Tongue (tissue), 2 donors: ENCODE data around the gene SEMA7A. TPM values are rescaled to one million over a fixed set of nuclear protein-coding genes. Genes with fewer than 3 reads are reported as not detected.
"Not testable (repeated sequence)": the region's sequence is repeated elsewhere in the genome, so short reads cannot be mapped to it uniquely, and the experiment has no call there.

Experiments used
- DNase-seq: peaks from one replicate; pipeline ENCODE4 v3.0.0-alpha.2; 2015
- total RNA-seq: library from RNA; depleted of rRNA; stranded (reverse); fragments of >200 nt; gene quantifications from one replicate; pipeline ENCODE4 v1.2.3, GENCODE V29; 2014

SEMA7A gene
- total RNA-seq, 1 donor from 2014 or later = 5.8 TPM

DNA sequence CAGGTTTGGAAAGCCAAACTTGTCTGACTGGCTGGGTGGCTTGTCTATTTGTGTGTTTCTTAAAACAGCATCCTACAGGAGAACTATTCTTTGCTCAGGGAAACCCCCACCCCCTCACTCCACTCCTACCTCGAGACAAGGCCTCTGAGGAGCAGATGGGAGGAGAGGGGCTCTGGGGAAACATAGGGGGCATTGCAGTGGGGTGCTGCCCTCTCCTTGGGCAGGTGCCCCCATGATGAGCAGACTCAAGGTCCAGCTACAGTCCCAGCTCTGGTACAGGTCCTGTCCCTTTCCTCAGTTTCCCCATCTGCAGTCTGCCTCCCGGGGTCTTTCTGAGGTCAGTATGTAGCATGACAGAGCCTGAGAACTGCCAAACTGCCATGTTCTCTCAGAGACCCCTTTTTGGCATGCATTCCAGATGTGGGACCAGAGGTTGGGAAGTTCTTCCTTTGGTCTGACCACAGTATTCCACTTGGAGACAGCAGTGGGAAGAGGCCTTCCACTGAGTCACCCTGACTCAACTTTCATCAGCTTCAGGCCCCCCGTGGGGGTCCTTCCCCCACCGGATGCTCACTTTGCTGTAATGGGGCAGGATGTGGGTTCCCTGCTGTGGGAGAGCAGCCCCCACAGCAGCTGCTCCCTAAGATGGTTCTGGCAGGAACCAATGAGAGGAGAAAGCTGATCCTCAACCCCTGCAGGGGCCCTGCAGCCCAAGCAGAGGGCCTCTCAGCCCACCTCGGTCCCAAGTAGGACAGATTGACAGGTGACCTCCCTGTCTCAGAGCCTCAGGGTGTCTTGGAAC, 34.0 kb downstream of the SEMA7A start:
- DNase-seq = no peak

DNA sequence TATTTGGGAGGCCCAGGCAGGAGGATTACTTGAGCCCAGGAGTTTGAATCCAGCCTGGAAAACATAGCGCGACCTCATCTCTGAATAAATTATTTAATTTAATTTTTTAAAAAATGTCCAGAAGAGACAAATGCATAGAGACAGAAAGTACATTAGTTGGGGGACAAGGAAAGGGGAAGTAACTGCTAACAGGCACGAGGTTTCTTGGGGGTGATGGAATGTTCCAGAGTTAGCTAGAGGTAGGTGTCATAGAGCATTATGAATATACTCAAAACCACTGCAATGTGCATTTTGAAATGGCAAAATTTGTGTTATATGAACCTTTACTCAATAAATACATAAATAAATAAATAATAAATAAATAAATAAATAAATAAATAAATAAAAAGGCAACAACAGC, 34.7 kb downstream of the SEMA7A start:
- DNase-seq = no peak

DNA sequence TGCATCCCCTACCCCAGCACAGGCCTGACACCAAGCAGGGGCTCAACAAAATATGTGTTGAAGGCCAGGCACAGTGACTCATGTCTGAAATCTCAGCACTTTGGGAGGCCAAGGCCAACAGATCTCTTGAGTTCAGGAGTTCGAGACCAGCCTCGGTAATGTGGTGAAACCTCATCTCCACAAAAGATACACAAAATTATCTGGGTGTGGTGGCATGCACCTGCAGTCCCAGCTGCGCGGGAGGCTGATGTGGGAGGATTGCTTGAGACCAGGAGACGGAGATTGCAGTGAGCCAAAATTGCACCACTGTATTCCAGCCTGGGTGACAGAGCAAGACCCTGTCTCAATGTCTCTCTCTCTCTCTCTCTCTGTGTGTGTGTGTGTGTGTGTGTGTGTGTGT, 35.6 kb downstream of the SEMA7A start:
- DNase-seq = no peak

DNA sequence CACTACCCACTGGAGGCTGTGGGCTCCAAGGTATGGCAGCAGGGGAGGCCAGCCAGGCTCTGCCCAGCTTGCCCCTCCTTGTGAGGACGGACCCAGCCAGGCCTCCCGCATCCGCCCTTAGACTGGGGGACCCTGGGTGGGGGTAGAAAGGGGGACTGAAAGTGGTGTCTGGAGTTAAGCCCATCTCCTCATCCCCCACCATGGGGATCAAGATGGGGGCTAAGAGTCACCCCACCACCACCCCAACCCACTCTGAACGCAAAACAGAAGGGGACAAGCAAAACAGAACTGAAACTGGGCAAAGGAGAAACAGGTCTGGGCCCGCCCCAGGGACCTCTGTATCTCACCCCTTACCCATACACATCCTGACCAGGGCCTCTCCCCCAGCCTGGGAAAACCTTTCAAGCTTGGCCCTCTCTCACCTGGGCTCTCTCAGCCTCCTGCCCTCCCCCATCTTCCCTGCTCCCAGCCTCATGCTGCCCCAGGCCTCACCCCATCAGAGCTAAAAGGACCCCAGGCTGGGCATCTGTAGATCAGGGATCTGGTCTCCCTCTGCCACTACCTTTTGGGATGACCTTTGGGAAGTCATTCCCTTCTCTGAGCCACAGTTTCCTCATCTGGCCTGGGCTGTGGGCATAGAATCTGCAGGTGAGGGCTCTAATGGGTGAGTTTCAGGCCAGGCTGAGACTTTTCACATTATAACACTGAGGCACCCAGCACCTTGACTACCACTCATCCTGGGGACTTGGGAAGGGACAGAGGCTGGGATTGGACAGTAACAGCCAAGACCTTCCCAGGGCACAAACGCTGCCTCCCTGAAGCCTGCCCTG, 36.3 kb downstream of the SEMA7A start:
- no peak for DNase-seq

DNA sequence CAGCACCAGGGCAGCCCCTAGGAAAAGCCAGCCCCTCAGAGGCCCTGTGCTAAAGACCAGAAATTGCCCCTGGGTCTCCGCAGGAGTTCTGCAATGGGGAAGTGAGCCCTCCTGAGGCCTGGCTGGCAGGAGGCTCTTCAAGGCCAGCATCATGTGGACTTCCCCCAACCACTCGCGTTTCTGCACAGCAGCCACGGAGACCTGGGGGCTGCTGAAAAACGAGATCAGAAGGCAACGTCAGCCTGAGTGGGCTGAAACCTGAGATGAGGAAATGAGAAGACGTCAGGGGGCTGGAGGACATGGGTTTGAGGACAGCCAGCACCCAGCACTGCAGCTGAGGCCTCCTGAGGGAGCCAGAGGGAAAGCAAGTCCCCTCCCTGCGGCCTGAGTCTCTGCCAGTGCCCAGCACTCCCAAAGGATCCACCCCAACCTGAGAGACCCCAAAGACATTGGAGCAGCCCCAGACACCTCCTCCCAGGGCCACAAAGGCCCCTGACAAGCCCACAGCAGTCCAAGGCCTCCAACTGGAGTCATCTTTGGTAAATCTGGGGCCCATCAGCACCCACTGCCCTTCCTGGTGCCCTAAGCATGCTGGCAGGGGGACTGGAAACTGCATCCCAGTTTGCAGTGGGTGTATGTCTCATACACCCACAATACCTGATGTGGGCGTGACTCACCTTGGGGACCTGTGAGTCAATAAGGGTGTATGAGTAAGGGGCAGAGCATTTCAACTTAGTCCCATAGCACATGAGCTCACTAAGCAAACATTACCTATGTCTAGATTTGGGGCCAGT, 37.1 kb downstream of the SEMA7A start:
- DNase-seq = no peak

DNA sequence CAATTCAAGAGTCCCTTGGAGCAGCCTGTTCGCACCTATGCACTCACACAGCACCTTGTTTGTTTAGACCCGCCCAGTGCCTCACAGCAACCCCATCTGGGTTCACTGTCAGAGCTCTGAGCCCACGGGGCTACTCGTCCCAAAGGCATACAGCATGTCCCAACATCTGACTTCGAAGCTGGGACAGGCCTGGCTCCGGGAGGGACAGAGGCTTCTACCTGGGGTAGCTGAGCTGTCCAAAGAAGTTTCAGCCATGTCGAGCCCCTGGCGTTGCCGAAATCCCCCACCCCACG, 37.7 kb downstream of the SEMA7A start:
- DNase-seq = no peak

DNA sequence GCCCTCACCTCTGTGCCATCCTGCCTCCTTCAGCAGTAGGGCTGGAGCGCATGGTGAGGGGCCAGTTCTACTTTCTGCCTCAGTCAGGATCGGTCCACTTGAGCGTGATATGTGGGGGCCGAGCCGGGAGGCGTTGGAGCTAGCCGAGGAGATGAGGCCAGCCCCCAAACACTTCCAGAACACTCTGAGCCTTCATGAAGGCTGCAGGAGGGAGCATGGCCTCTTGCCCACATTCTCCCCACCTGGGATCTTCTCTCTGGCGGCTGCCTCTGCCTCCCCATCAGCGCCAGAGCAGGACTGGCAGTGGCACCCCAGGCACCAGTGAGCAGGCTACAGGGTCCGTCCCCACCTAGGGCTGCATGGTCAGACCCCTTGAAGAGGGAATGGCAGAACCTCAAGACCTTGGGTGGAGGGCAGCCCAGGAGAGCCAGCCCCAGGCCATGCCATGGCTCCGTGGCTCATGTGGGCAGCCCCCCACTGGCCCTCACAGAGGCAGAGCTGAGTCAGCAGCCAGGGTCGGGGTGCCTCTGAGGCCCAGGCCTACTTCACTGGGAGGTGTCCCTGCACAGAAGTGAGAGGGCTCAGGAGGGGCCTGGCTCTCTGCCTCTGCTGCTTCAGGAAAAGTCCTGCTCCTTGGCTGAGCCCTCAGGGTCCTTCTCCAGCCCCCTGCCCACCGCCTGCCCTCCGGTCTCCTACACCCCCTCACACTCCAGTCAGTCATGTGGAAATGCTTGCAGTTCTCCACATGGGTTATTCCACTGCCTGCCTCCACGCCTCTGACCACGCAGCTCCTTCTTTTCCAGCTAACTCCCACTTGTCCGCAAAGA, 38.2 kb downstream of the SEMA7A start:
- DNase-seq = no peak

DNA sequence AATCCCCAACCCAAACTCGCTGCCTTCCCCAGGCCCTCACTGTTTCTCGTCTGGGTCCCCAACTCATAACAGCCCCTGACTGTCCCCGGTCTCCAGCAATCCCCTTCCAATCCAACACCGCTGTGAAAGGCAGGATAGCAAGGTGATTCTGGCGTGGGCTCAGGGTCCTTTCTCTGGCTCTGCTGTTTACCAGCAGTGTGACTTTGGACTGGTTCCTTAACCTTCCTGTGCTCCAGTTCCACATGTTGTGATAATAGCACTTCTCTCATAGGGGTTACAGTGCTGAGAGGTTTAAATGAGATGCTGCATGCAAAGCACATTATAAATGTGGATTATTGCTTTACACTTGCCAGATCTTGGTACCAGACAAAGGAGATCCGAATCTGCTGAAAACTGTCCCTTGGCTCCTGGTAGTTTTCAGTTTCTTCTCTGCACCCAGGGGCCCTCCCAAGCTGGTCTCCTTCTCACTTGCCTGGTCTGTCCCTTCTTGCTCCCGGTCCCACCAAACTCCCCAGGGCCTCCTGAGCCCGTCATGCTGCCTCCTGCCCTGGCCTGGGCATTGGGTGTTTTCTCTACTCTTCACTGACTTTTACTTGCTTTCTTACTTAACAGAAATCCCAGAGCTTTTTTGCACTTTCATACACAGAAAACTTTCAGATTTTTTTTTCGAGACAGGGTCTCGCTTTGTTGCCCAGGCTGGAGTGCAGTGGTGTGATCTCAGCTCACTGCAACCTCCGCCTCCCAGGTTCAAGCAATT, 39.5 kb downstream of the SEMA7A start:
- DNase-seq = no peak

DNA sequence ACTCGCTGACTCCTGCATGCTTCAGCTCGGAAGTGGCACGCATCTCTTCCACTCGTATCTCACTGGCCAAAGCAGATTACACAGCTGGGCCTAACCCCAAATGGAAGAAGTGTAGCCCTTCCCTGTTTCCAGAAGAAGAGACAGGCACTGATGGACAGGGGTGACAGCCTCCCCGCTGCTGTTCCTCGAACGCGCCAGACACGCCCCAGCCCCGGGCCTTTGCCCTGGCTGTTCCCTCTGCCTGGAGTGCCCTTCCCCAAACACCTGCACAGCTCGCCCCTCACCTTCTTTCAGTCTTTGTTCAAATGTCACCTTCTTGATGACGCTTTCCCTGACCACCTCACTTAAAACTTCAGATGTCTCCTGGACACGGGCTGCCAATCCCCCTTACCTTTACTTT, 40.3 kb downstream of the SEMA7A start:
- no peak for DNase-seq

DNA sequence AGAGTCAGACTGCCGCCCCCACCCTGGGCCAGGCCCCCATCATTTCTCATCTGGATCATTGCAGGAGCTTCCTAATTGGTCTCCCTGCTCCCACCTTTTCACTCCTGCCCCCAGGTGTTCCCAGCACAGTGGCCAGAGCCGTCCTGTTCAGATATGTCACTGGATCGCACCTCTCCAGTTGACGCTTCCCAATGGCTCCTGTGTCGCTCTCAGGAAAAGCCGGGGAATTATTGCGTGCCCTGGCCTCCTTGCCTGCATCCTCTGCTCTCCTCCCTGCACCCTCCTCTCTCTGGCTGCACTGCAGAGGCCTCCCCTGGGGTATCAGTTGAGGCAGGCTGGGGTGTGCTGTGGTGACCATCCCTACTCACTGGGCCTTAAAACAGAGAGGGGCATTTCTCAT, 40.9 kb downstream of the SEMA7A start:
- DNase-seq = no peak

DNA sequence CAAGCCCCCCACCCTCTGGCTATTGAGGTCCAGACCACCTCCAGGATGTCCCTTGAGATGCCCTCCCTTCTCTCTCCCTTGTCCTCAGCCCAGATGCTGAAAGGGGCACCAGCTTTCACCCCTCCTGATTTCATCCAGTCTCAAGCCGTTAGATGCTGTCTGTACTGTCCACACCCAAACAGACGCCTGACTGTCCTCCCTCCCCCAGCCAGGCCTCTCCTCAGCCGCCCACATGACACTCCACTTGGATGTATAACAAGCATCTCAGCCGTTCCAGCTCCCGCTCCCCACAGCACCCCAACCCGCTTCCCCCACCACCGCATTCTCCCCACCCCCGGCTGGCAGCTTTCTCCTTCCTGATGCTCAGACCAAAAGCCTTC, 41.3 kb downstream of the SEMA7A start:
- peak; percentile 79 for DNase-seq

DNA sequence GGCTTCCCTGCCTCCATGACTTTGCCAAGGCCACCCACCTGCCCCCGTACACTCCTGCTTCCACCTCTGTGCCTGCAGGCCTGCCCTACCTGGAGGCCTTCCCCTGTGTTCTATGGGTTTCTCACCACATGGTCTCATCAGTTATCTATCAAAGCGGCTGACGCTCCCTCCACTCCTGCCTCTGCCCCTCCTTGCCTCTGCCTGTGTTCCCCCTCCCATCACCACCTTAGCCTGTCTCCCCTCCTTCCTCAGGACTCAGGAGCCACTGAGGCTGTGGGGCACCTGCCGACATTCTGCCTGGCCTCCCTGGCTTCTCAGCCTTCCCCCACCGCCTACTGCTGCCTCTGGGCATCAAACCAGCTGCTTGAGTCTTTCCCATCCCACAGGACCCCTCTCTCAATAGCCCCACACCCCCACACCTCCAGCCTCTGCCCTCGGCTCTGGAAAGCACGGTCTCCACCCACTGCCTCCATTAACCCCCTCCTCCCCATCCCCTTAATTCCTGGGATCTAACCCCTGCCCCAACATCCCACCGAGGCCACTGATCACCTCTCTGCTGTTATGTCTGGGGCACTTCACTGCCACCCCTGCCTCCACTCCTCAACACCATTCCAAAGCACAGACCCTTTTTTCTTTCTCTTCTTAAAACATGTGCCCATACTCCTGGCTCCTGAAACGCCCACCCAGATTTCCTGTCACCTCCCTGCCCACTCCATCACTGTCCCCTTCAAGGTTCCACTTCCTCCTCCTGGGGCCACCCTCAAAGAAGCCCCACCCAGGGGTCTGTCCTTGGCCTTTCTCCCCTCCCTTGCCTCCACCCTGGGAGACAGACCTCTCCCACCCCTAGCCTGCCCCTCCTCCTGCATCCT, 41.9 kb downstream of the SEMA7A start:
- no peak for DNase-seq

DNA sequence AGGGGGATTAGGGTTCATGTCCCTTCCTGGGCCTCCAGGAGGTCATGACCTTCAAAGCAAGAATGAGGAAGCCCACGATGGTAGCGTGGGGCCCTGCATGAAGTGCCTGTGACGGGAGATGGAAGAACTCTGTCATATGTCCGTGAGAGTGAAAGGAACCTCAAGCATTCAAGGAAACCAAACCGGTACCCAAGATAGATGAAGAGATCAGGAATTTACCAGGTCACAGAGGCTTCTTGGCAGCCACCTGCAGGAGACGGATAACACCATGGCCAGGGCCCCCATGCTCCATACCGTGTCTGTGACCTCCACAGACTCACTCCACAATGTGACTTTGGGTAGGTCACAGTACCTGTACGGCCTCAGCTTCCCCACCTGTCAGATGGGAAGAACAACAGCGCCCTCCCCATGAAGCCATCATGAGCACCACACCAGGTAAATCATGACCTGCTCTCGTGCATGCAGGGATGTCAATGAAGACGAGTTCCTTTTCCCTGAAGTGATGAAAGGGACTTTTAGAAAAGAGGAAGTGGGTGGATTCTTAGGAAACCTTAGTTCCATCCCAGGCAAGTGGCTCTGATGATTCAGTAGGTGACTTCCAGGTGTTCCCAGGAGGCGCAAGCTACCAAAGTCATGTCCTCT, 43.0 kb downstream of the SEMA7A start:
- DNase-seq = no peak

DNA sequence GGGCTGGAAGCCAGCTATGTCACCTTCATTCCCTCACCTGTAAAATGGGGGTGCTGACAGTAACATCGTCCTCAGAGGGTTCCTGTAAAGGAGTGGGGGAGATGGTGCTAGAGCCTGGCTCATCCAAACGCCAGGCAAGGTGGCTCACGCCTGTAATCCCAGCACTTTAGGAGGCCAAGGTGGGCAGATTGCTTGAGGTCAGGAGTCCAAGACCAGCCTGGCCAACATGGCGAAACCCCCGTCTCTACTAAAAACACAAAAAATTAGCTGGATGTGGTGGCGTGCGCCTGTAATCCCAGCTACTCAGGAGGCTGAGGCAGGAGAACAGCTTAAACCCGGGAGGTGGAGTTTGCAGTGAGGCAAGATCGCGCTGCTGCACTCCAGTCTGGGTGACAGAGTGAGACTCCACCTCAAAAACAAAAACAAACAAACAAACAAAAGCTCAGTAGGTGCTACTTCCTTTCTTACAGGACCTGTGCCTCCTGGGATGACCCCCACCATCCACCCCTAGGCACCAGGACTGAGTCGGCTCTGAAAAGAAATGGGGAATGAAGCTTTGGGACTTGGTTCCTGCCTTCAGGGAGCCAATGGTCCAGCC, 43.6 kb downstream of the SEMA7A start:
- DNase-seq = not testable (repeated sequence)

DNA sequence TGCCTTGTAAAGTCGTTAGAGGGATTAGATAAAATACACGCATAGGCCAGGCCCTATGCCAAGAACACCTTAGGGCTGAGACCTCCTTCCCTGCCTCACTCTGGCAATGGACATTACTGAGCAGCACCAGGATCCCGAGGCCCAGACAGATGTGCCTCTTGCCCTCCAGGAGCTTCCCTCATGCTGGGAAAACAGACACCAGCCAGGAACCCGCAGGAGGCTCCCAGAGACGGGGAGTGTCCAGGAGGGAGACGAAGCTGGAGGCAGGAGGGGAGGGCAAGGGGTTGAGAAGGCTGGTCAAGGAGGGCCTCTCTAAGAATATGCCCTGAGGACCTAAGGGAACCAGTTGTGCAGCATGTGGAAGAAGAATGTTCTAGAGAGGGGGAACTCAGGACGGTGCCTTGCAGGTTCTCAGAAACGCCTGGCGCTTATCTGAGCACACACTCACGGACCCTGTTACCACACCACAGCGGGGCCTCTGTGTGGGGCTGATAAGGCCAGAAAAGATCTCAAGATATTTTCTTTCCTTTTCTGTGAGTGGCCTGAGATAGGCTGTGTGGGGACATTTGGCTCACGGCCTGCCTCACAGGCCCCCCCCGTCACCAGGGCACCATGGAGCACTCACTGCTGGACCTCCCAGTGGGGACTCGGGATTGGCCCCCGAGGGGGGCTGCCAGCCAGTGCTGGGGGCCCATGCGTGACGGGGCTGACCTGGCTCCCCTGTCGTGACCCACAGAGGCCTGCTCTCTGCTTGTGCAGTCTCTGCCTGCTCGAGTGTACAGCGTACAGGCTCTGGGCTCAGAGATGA, 44.3 kb downstream of the SEMA7A start:
- DNase-seq = no peak

DNA sequence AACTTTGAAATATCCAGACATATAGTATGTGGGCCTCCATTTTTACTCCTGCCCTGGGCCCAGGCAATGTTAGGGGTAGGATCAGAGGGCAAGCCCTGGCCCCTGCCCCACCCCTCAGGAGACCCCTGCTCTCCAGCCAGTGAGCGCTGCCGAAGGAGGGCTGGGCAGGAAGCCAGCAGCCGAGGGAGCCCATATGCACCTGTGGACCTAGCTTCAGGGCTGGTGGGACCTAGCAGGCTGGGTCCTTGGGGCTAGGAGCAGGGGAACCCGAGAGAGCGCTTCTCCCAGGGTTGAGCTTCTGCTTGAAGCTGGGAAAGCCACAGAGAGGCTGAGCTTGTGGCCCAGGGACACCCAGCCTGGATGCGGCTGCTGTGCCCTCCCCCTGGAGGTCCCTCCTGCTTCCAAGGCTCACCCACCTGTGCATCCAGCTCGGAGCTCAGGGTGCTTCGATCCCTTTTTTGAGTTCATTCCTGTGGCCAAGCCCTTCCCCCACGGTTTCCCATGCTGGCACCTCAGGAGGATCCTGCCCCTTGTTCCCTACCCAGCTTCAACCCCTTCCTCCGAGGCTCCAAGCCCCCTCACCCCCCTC, 45.3 kb downstream of the SEMA7A start:
- DNase-seq = no peak

DNA sequence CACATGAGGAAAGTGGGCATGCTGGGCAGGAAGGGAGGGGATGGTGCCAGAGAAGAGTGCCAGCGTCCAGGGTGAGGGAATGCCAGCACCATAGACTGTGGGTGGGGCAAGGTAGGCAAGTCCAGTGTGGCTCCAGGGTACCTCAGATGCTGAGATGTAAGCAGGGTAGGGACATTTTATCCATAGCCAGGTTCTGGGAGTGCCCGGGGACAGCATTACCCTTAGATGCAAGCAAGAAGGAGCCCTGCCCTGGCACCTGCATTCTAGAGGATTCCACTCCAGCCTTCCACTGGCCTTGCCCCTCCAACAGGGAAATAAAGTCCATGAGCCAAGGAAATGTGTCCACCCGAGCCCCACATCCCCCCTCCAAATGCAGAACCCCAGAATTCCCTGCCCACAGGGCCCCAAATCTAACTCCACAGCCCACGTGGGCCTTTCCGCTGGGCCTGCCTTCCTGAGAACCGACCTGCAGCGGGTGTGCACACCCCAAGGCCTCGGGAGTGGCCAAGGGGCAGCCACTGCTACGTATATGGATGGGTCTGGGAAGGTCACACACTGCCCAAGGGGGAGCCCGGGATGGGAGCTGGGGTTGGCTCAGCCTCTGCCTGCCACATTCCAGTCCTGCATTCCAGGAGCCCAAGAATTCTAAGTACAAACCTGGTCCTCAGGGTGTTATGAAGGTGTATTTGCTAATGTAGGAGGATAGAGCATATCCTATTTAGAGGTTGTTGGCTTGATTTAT, 46.0 kb downstream of the SEMA7A start:
- no peak for DNase-seq
